MCF 10A (cell line): Measurements from ENCODE around the gene PNPLA5. TPM values are rescaled to one million over a fixed set of nuclear protein-coding genes. Genes with fewer than 3 reads are reported as not detected.

Experiments
- BruUV-seq: library from RNA; stranded (reverse); fragments of 400-500 nt; replicated peaks from 2 replicates; lab custom pipeline; 2021; lab: Mats Ljungman, UMichigan
- CTCF ChIA-PET: fragments of 300-600 bp; sonication (Branson Sonifier 250); formaldehyde crosslinking; extraction: SDS; loops from one replicate; lab custom pipeline; 2021; ENCODE audit warnings: antibody characterized with exemption, inconsistent platforms; lab: Yijun Ruan, JAX
- POLR2A ChIA-PET: fragments of 300-600, 350-650 bp; sonication (Branson Sonifier 250); formaldehyde crosslinking; extraction: SDS; loops from one replicate; lab custom pipeline; 2020; ENCODE audit warnings: antibody characterized with exemption, inconsistent platforms; lab: Yijun Ruan, JAX
- DNase-seq: peaks from one replicate; pipeline ENCODE4 v3.0.0-alpha.2; 2018; ENCODE audit not compliant: unreplicated experiment
- H3K27ac Mint-ChIP-seq: one replicate; pipeline ENCODE4 v1.8.0; 2022; ENCODE audit warnings: mild to moderate bottlenecking, low read depth, mixed read lengths; ENCODE audit not compliant: unreplicated experiment
- H3K27me3 Mint-ChIP-seq: one replicate; pipeline ENCODE4 v1.8.0; 2022; ENCODE audit warnings: mixed read lengths; ENCODE audit not compliant: insufficient read depth, unreplicated experiment
- H3K36me3 Mint-ChIP-seq: one replicate; pipeline ENCODE4 v1.8.0; 2022; ENCODE audit warnings: mild to moderate bottlenecking, moderate library complexity, mixed read lengths; ENCODE audit not compliant: insufficient read depth, unreplicated experiment
- H3K4me1 Mint-ChIP-seq: one replicate; pipeline ENCODE4 v1.8.0; 2022; ENCODE audit warnings: mixed read lengths; ENCODE audit not compliant: insufficient read depth, unreplicated experiment
- H3K4me3 Mint-ChIP-seq: one replicate; pipeline ENCODE4 v1.8.0; 2022; ENCODE audit warnings: mild to moderate bottlenecking, moderate library complexity, mixed read lengths; ENCODE audit not compliant: unreplicated experiment
- H3K9me3 Mint-ChIP-seq: one replicate; pipeline ENCODE4 v1.8.0; 2022; ENCODE audit warnings: mixed read lengths; ENCODE audit not compliant: unreplicated experiment
- CTCF ChIP-seq: fragments of 200-600 bp; IDR thresholded peaks from one replicate; pipeline ENCODE4 v1.8.0; 2022; ENCODE audit warnings: antibody characterized with exemption, mild to moderate bottlenecking; ENCODE audit not compliant: unreplicated experiment
- intact Hi-C: fragments of 100-400 bp; cut with micrococcal nuclease; formaldehyde crosslinking; loops from 2 replicates; pipeline ENCODE4 v1.14.1; 2022
- total RNA-seq: library from RNA; stranded (reverse); gene quantifications from 2 replicates; pipeline ENCODE4 v1.2.3, GENCODE V29; 2022

PNPLA5 gene
- total RNA-seq, 1 experiment from 2014 or later, result not detected

DNA sequence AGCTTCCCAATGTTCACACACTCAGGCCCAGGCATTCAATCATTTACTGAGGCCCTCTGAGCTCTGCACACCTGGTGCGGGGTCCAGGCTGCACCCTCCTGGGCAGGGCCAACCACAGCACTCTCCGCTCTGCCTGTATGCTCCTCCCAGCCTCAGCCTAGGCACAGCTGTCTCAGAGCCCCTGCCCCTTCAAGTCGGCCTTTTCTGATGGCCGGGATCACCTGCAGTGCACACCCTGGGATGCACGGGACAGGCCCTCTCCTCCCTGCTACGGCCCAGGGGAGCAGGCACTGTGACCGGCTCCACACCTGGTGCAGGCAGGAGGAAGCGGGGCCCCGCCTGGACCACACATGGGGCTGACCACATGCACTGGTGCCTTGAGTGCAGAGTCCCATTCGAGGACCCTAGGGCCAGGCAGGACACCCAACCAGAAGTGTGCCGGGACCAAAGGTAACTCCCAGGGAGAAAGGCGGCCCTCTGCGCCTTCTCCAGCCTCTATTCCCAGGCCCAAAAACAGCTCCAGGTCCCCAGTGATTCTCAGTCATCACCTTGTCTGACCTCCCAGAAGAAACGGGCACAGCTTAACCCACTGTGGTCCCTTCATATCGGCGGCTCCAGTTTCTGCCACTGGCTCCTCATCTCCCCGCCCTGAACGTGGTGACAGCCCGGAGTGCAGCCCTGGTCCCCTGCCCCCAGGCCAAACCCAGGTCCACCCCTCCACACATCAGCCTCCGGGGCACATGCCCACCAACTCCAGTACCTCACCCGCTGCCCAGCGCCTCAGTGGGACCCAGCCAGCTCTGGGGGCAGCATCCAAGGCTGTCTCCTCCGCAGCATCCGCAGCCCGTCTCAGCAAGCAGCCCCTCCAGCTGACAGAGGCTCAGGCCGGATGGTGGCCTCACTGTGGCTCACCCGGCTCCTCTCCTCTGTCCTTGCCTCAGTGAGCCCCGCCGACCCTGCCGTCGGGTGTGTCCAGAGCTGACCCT, 47.0 kb downstream of the PNPLA5 start:
- TF ChIP-seq CTCF, result no peak
- ChIA-PET CTCF (no interaction called here), POLR2A (no interaction called here)
- intact Hi-C loops, result no loop called here
- no peak for DNase-seq
- no peak overlapping the region for H3K4me3 Mint-ChIP-seq
- no peaks in the 10 kb centered on the region for H3K4me1 Mint-ChIP-seq
- H3K27me3 Mint-ChIP-seq, result peaks cover 35% of the 10 kb centered on the region
- H3K36me3 Mint-ChIP-seq, result no peaks in the 10 kb centered on the region
- H3K9me3 Mint-ChIP-seq, result no peaks in the 10 kb centered on the region
- H3K27ac Mint-ChIP-seq, result no peak overlapping the region
- no TSS peak for BruUV-seq

DNA sequence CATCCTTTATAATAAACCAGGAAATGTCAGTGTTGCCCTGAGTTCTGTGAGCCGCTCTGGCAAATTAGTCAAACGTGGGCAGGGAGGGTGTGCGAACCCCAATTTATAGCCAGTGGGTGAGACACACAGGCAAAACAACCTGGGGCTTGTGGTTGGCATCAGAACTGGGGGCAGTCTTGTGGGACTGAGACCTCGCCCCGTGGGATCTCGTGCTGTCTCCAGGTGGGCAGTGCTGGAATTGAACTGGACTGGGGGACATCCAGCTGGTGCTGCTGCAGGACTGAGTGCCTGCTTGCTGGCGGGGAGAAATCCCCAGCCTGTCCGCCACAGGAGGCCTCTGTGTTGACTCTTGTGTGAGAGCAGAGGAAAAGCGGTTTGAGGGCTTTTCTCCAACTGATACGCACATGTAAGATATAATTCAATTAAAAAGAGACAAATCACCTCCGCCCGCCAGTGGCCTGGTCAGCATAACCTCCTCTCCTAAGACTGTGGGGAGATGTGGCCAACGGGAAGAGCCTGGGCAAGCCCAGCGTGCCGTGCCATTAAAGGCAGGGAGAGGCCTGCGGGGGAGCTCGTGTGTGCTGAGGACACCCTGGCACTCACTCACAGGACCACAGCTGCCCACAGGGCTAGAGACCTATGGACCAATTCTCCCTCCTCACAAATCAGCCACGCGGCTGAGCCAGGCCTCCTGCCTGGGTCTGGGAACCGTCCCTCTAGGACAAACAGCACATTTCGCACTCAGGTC, 47.9 kb downstream of the PNPLA5 start:
- no peaks in the 10 kb centered on the region for H3K36me3 Mint-ChIP-seq
- H3K27me3 Mint-ChIP-seq, result peaks cover 26% of the 10 kb centered on the region
- ChIA-PET POLR2A (no interaction called here), CTCF (no interaction called here)
- H3K9me3 Mint-ChIP-seq, result no peaks in the 10 kb centered on the region
- intact Hi-C loops, result no loop called here
- TF ChIP-seq CTCF, result no peak
- no TSS peak for BruUV-seq
- DNase-seq, result no peak
- no peak overlapping the region for H3K27ac Mint-ChIP-seq
- no peak overlapping the region for H3K4me3 Mint-ChIP-seq
- no peaks in the 10 kb centered on the region for H3K4me1 Mint-ChIP-seq

DNA sequence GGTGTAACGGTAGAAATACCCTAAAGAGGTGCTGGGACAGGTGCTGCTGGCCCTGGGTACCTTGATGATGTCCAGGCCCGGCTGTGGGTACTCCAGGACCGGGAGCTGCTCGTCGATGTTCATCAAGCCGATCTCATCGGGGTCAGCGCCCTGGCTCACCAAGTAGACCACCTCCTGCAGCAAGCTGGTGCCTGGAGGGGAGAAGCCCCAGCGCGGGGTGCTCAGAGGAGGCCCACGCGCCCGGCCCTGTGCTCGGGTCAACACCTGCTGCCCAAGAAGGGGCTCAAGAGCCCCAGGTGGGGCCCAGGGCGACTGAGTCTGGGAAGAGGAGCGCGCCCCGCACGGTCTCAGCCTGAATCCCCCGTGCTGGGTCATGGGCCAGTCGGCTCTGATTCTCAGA, 50.1 kb downstream of the PNPLA5 start:
- H3K4me3 Mint-ChIP-seq, result no peak overlapping the region
- no peaks in the 10 kb centered on the region for H3K4me1 Mint-ChIP-seq
- ChIA-PET POLR2A (no interaction called here), CTCF (interaction anchor here (0.6 to 1.9 kb wide), 2 partner anchors 15 to 22 kb away, joined by 3 to 4 read pairs; no protein-coding TSS in a partner anchor)
- no peaks in the 10 kb centered on the region for H3K9me3 Mint-ChIP-seq
- no peak for TF ChIP-seq CTCF
- H3K27me3 Mint-ChIP-seq, result peaks cover 20% of the 10 kb centered on the region
- no TSS peak for BruUV-seq
- H3K27ac Mint-ChIP-seq, result no peak overlapping the region
- no peak for DNase-seq
- intact Hi-C loops, result no loop called here
- no peaks in the 10 kb centered on the region for H3K36me3 Mint-ChIP-seq

DNA sequence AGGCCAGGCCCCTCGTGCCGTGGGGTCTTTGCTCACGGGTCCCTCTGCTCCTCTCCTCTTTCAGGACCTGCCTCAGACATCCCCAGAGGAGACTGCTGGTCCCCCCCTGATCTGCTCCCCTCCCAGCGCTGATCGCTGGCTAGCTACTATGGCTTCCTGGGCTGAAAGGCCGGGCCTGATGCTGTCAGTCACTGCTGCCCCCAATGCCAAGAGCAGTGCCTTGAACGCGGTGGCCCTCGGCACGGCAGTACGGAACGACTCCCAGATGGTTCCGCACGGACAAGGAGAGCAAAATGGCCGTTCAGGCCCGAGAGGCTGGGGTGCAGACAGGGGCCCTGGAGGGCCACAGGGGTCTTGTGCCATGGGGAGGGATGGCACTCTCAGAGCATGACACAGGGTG, 51.0 kb downstream of the PNPLA5 start:
- no peak for DNase-seq
- peaks cover 14% of the 10 kb centered on the region for H3K27me3 Mint-ChIP-seq
- TF ChIP-seq CTCF, result no peak
- BruUV-seq, result no TSS peak
- POLR2A ChIA-PET, result interaction anchor here (0.7 kb wide), 1 partner anchor 9 kb away, joined by 3 read pairs; no protein-coding TSS in a partner anchor
- H3K9me3 Mint-ChIP-seq, result no peaks in the 10 kb centered on the region
- no peaks in the 10 kb centered on the region for H3K36me3 Mint-ChIP-seq
- no peak overlapping the region for H3K4me3 Mint-ChIP-seq
- intact Hi-C loops, result no loop called here
- CTCF ChIA-PET, result no interaction called here
- no peak overlapping the region for H3K27ac Mint-ChIP-seq
- no peaks in the 10 kb centered on the region for H3K4me1 Mint-ChIP-seq
